ENCODE measurements around the gene ZNF687.

The ZNF687 gene

DNA sequence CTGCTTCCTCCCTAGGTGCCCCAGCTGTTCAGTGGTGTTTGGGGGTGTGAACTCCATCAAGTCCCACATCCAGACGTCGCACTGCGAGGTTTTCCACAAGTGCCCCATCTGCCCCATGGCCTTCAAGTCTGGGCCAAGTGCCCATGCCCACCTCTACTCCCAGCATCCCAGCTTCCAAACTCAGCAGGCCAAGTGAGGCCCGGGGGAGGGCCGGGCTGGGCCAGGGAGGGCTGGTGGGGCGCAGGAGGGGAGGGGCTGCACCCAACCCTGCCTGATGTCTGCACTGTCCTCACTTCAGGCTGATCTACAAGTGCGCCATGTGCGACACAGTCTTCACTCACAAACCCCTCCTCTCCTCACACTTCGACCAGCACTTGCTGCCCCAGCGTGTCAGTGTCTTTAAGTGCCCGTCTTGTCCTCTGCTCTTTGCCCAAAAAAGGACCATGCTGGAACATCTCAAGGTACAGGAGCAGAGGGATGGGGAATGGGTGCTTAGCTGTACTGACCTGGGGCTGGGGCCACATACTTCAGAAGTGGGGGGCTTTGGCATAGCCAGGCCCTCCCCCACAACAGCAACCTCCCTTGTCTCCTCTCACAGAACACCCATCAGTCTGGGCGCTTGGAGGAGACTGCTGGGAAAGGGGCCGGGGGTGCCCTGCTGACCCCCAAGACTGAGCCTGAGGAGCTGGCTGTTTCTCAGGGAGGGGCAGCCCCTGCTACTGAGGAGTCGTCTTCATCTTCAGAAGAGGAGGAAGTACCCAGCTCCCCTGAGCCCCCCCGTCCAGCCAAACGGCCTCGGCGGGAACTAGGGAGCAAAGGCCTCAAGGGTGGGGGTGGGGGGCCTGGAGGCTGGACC, 7.2 kb downstream of the ZNF687 start:
- H3K4me1 ChIP-seq: peaks cover 66% of the 10 kb centered on the region
- H4K20me1 ChIP-seq: peaks cover 82% of the 10 kb centered on the region
- H3K27ac ChIP-seq: peak overlapping the region; percentile 64
- H3K4me3 ChIP-seq: no peak overlapping the region
- H3K9me3 ChIP-seq: no peaks in the 10 kb centered on the region
- H3K36me3 ChIP-seq: peaks cover 83% of the 10 kb centered on the region
- TF ChIP-seq Cebpa-rat (IDR thresholded peaks at IDR 0.05): no peak
- peak overlapping the region; percentile 58 for H3K9ac ChIP-seq
- H3K4me2 ChIP-seq: peak overlapping the region; percentile 70
- no peaks in the 10 kb centered on the region for H3K27me3 ChIP-seq

DNA sequence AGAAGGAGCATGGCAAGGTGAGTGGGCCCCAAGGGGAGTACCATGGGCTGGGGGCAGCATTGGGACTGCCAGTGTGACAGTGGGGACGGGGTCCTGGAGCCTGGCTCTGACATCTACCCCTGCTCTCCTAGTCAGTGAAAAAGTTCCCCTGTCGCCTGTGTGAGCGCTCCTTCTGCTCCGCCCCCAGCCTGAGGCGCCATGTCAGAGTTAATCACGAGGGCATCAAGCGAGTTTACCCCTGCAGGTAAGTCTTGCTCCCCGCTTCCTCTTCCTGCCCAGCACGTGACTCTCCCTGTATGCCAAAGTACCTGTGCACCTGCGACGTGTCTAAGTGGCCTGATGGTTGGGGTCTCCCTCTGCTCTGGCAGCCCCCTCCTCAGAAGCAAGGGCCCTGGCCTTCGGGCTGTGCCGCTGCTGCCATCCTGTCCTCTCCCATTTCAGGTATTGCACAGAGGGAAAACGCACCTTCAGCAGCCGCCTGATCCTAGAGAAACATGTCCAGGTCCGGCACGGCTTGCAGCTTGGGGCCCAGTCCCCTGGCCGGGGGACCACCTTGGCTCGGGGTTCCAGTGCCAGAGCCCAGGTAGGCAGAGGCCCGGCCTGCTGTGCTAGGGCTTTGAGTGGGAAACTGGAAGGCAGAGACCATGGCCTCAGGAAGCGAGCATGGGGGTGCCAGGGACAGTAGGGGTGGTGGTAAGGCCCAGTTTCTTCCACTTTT, 8.1 kb downstream of the ZNF687 start:
- Histone ChIP-seq H3K36me3 (peaks cover 84% of the 10 kb centered on the region), H3K27me3 (no peaks in the 10 kb centered on the region), H3K27ac (peak overlapping the region; percentile 64), H3K4me2 (peak overlapping the region; percentile 70), H3K9me3 (no peaks in the 10 kb centered on the region), H3K4me1 (peaks cover 70% of the 10 kb centered on the region), H4K20me1 (peaks cover 74% of the 10 kb centered on the region), H3K9ac (peak overlapping the region; percentile 58; the same call in 1 of the 2 replicates), H3K4me3 (no peak overlapping the region)
- TF ChIP-seq Cebpa-rat (IDR thresholded peaks at IDR 0.05): no peak

- Histone ChIP-seq H3K27ac (peak overlapping the region; percentile 55), H3K4me2 (peak overlapping the region; percentile 70), H4K20me1 (peaks cover 67% of the 10 kb centered on the region), H3K9ac (no peak overlapping the region), H3K4me1 (peaks cover 74% of the 10 kb centered on the region), H3K4me3 (no peak overlapping the region), H3K27me3 (no peaks in the 10 kb centered on the region), H3K9me3 (no peaks in the 10 kb centered on the region), H3K36me3 (peaks cover 84% of the 10 kb centered on the region)
- TF ChIP-seq Cebpa-rat (IDR thresholded peaks at IDR 0.05): no peak
Measured at GRCh38 chr1:151290709-151291303, 8.7 kb downstream of the ZNF687 start.

DNA sequence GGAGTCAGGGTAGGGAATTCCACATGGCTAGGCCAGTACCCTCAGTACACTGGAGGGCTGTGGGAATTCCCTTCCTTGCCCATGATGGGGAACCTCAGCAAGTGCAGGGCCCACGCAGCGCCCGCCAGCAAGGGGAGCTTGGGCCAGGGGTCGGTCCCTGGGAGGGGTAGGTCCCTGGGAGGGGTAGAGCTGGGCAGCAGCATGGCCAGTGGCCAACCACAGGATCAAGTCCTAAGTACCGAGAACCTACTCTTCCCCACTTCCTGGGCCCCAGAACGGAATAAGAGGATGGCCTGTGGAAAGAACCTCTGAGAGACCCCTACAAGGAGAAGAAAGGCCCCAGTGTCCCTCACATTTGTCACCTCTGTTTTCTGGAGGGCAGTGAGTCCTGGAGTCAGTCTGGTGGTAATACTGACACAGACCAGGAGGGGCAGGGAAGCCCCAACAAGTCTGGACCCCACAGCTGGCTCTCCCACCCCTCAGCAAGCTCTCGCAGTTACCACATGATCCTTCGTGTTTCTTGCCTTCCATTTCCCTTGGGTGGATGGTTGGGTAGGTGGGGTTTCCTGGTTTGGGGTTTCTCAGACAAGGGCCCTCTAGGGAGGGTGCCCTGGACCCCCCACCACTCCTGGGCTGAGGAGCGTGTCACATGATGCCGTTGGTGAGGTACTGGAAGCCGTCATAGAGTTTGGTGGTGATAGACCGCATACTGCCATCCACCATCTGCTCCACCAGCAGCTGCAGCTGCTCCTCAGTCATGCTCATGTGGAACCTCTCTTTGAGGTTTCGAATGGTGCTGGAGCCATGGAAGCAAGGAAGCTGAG, 10.3 kb downstream of the ZNF687 start:
- H4K20me1 ChIP-seq: peaks cover 51% of the 10 kb centered on the region
- TF ChIP-seq Cebpa-rat (IDR thresholded peaks at IDR 0.05): no peak
- H3K4me3 ChIP-seq: peak overlapping the region; percentile 54; the same call in 1 of the 2 replicates
- peaks cover 74% of the 10 kb centered on the region for H3K4me1 ChIP-seq
- H3K27me3 ChIP-seq: no peaks in the 10 kb centered on the region
- peak overlapping the region; percentile 51 for H3K9ac ChIP-seq
- H3K27ac ChIP-seq: peak overlapping the region; percentile 90
- H3K4me2 ChIP-seq: peak overlapping the region; percentile 93
- H3K9me3 ChIP-seq: no peaks in the 10 kb centered on the region
- H3K36me3 ChIP-seq: peaks cover 84% of the 10 kb centered on the region

DNA sequence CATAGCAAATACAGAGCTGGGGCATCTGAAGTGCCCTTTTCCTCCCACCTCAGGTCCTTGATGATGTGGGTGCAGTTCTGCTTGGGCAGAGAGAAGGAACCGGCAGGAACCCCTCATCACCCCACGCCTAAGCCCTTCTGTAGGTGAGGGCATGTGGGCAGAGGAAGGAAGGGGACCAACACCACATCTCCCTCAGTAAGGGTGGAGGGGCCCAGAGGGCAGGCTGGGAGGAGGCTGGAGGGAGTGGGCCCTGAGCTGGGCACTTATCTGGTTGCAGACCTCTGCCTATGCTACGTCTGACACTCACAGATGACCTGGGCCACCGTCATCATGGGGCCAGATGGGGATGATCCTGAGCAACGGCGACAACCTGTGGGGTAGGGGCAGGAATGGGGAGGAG, 11.0 kb downstream of the ZNF687 start:
- TF ChIP-seq Cebpa-rat (IDR thresholded peaks at IDR 0.05): no peak
- H3K4me1 ChIP-seq: peaks cover 72% of the 10 kb centered on the region
- H3K4me3 ChIP-seq: peak overlapping the region; percentile 54
- H3K36me3 ChIP-seq: peaks cover 84% of the 10 kb centered on the region
- H4K20me1 ChIP-seq: peaks cover 45% of the 10 kb centered on the region
- H3K27me3 ChIP-seq: no peaks in the 10 kb centered on the region
- no peaks in the 10 kb centered on the region for H3K9me3 ChIP-seq
- H3K4me2 ChIP-seq: peak overlapping the region; percentile 93
- H3K9ac ChIP-seq: peak overlapping the region; percentile 64
- peak overlapping the region; percentile 90 for H3K27ac ChIP-seq

DNA sequence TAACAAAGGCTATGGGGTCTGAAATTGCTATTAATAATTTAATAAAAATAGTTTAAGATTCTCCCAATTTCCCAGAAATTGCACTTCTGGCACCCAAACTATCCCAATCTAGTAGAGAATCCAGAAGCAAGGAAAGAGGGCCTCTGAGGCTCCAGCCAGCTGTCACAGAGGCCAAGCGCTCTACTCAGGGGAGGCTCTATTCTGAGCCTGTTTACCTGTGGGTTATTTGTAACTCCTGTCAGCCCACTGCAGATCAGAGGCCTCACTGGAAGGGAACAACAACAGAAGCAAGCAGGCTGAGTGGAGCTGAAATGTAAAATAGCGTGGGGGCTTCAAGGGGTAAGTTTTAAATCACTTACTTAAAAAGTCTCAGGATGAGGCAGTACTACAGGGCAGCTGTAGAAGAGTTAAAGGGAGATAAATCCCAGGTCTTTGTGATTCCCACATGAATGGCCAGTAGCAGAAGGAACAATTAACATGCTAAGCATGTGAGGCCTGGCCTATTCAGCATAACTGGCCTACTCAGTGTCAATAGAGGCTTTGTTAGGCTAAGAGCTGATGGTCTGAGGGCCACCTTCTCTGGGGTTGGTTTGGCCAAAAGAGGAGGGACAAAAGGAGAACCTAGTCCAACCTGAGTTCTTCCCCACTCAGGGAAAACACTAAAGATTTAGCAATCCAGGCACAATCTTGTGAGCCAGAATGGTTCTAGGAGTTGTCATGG, 12.8 kb downstream of the ZNF687 start:
- Histone ChIP-seq H3K4me3 (no peak overlapping the region), H3K9me3 (no peaks in the 10 kb centered on the region), H3K4me1 (peaks cover 53% of the 10 kb centered on the region), H3K27ac (peak overlapping the region; percentile 90; the same call in 1 of the 2 replicates), H3K9ac (no peak overlapping the region), H3K27me3 (no peaks in the 10 kb centered on the region), H3K36me3 (peaks cover 84% of the 10 kb centered on the region), H3K4me2 (peak overlapping the region; percentile 93), H4K20me1 (peaks cover 26% of the 10 kb centered on the region)
- TF ChIP-seq Cebpa-rat (IDR thresholded peaks at IDR 0.05): no peak

- Histone ChIP-seq H3K9me3 (no peaks in the 10 kb centered on the region), H3K4me3 (no peak overlapping the region), H3K27ac (no peak overlapping the region; the same call in 1 of the 2 replicates), H3K9ac (peak overlapping the region; percentile 18; the same call in 1 of the 2 replicates), H3K27me3 (no peaks in the 10 kb centered on the region), H4K20me1 (peaks cover 66% of the 10 kb centered on the region), H3K4me2 (no peak overlapping the region), H3K4me1 (peaks cover 19% of the 10 kb centered on the region), H3K36me3 (peaks cover 100% of the 10 kb centered on the region)
- TF ChIP-seq Cebpa-rat (IDR thresholded peaks at IDR 0.05): no peak
Measured at GRCh38 chr1:151309811-151310323, 27.8 kb downstream of the ZNF687 start.

DNA sequence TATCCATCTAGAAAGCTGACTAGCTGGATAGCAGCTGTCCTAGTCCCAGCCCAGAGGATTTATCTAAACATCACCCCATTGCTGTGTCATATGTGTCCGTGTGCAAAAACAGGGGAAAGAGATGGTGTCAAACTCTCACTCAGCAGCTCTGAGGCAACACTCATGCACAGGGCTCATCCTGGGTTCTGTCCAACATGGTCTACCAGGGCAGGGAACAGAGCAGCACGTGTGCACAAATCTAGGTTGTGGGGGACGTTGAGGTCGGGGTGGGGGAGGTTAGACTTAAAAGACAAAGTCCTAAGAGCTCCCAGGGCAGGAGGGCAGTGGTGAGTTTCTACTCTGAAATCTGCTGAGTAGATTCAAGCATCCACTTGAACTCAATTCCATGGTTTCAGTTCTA, 28.9 kb downstream of the ZNF687 start:
- no peak overlapping the region for H3K27ac ChIP-seq
- H3K36me3 ChIP-seq: peaks cover 100% of the 10 kb centered on the region
- H3K9me3 ChIP-seq: no peaks in the 10 kb centered on the region
- no peaks in the 10 kb centered on the region for H3K27me3 ChIP-seq
- peaks cover 24% of the 10 kb centered on the region for H3K4me1 ChIP-seq
- no peak for TF ChIP-seq Cebpa-rat (IDR thresholded peaks at IDR 0.05)
- H3K4me2 ChIP-seq: no peak overlapping the region
- H4K20me1 ChIP-seq: peaks cover 77% of the 10 kb centered on the region
- H3K9ac ChIP-seq: no peak overlapping the region
- no peak overlapping the region for H3K4me3 ChIP-seq
